Muscle of arm (tissue), 12 donors: ENCODE data around the gene METTL26. TPM values are rescaled to one million over a fixed set of nuclear protein-coding genes. Genes with fewer than 3 reads are reported as not detected.
"Not testable (repeated sequence)": the region's sequence is repeated elsewhere in the genome, so short reads cannot be mapped to it uniquely, and the experiment has no call there.

ENCODE experiments used
- DNase-seq: peaks from one replicate; pipeline ENCODE4 v3.0.0-alpha.2; 2013
- polyA plus RNA-seq, 12 donors: library from polyadenylated mRNA; unstranded; fragments of 120-200 nt; gene quantifications; one replicate each; pipeline ENCODE4 v1.2.1, GENCODE V29; 2013; ENCODE audit not compliant: insufficient read length in 12 of 12

The METTL26 gene
- polyA plus RNA-seq, 12 donors, result 28.9 to 48.1 (median 35.5) TPM; not detected in 1

DNA sequence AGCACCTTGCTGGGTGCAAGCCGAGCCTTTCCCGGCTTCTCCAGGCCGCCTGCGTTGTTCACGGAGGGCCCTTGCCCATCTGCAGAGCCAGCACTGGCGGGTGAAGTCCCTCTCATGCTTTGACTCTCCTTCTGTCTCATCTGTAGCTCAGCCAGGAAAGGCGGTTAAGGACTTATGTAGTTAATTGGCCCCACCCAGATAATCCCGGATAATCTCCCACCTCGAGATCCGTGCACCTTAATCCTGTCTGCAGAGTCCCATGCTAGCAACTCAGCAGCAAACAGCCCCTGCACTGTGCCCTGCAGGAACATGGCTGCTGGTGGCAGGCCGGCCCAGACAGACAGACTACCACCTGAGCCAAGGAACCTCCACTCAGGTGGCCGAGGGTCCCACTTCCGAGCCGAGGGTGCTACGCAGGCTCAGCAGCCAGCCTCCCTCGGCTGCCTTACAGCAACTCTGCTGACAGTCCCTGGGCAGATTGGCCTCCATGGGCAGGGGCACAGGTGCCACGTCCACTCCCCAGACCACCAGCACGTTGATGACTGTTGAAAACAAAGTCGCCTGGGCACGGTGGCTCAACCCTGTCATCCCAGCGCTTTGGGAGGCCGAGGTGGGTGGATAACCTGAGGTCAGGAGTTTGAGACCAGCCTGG, 29.3 kb downstream of the METTL26 start:
- DNase-seq, result no peak

DNA sequence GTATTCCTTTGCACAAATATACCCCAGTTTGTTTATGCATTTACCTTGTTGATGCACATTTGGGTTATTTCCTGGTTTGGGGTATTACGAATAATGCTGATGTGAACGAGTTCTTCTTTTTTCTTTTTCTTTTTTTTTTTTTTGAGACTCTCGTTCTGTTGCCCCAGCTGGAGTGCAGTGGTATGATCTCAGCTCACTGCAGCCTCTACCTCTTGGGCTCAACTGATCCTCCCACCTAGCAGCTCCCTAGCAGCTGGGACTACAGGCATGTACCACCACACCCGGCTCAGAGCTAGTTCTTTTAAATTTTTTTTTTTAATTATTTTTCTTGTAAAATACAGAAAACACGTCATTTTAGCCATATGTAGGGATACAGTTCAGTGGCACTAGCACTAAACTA, 32.2 kb downstream of the METTL26 start:
- no peak for DNase-seq

DNA sequence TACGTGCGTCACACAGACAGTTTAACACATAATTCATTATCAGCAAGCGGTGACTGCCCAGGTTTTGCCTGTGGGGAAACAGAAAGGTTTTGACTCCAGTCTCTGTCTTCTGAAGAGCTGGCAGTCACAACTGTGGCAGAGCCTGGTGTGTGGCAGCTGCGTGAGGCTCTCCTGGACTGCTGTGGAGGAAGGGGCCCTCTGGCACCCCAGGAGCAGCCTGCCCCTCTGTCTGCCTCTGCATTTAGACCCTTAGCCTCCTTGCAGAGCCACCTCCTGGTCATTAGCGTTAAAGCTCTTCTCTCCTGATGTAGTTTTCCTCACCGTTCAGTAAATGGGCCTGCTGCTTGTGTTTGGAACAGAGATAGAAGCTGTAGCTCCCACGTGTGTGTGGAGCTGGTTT, 35.3 kb downstream of the METTL26 start:
- DNase-seq, result no peak

DNA sequence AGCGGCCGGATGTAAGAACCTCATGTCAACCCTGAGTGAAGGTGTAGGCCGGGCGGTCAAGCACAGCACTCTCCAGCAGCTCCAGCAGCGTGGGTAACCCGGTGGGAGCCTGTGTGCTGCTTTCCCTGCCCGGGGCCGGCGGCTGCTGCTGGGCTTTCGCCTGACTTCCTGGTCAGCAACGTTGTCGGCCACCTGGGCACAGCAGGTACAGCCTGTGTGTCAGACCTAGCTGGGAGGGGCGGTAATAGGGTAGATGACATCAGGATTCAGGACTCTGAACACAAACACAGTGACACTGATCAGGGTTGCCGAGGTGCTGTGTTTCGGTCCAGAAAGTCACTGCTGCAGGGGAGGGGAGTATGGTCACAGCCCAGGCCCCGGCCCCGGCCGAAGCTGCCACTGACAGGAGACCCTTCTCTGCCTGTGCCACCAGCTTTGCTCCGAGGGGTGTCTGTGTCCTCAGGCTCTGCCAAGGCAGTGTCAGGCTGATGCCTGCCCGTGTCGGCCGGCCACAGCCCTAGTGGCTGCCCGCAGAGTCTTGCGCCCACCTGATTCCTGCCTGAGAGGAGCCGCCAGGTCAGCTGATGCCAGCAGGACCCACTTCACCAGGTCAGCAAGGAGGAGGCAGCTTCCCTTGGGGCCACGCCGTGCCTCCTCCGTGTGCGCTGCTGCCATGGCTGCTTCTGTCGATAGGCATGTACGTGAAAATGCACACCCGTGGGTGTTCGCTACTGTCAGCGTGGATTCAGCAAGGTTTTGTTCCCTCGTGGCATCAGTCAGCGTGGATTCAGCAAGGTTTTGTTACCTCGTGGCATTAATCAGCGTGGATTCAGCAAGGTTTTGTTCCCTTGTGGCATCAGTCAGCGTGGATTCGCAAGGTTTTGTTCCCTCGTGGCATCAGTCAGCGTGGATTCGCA, 37.0 kb downstream of the METTL26 start:
- DNase-seq, result no peak

DNA sequence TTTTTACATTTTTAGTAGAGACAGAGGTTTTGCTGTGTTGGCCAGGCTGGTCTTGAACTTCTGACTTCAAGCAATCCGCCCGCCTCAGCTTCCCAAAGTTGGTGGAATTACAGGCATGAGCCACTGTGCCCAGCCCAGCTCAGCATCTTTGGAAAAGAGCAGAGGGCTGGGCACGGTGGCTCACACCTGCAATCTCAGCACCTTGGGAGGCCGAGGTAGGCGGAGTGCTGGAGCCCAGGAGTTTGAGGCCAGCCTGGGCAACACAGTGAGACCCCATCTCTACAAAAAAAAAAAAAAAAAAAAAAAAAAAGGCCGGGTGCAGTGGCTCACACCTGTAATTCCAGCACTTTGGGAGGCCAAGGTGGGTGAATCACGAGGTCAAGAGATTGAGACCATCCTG, 38.5 kb downstream of the METTL26 start:
- not testable (repeated sequence) for DNase-seq

DNA sequence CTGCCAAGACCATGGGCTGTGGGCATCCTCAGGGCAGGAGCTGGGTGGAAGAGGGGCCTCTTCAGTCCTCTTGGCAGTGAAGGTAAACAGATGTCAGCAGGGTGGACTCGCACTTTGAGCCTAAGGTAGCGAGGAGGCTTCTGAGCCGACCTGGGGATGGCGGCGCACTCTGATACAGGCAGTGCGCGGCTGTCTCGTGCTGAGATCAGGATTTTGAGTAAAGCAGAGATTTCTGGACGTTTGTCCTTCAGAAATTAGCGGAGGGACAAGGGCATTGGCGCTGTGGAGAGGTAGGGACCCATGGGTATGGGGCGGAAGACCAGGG, 39.4 kb downstream of the METTL26 start:
- DNase-seq, result no peak

DNA sequence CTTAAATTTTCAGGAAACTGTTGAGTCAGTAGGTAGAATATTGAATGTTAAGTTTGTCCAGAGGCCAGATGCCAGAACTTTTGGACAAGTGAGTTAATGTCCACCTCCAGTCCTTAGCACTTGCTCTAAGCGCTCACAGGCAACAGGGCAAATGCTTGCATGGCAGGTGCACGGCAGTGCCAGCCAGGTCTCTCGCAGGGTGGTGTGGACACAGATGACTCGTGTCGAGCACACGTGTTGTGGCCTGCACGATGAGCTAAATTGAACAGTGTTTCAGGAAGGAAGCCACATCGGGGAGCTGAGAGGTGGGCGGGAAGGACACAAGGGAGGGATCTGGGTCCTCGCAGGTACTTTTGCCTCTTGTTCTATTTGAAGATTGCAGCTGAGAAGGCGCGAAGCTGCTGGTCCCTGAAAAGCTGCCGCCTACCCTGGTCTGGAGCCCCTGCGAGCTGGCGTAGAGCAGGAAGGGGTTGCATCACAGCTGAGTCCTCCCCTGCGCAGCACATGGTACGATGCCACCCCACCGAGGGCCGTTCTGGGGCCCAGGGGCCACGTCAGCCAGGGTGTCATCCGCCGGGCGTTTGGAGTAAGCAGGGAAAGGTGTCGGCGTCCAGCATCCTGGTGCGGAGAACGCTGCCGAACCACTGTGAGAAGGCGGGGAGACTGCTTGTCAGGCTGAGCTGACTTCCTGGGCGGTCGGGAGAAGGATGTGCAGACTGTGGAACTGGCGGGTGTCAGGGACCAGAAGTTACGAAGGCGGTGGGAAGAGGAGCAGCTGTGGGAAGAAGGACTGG, 40.0 kb downstream of the METTL26 start:
- no peak for DNase-seq

DNA sequence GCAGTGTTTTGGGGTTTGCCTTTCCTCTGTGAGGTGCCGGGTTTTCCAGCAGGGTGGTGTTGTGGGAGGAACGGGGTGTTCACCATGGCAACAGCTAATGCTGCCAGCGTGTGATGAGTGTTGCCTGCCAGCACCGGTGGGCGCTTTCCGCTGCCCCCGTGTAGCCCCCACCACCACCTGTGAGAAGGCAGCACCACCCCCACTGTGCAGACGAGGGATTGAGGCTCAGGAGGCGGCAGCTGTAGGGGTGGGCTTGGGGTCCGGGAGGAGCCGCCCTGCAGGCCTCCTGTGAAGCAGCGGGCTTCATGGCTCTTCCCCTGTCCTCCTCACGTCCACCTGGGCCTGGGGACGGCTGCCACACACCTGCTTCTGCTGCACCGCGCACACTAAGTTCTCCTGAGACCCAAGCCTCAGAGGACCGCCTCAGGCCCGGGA, 41.0 kb downstream of the METTL26 start:
- no peak for DNase-seq

DNA sequence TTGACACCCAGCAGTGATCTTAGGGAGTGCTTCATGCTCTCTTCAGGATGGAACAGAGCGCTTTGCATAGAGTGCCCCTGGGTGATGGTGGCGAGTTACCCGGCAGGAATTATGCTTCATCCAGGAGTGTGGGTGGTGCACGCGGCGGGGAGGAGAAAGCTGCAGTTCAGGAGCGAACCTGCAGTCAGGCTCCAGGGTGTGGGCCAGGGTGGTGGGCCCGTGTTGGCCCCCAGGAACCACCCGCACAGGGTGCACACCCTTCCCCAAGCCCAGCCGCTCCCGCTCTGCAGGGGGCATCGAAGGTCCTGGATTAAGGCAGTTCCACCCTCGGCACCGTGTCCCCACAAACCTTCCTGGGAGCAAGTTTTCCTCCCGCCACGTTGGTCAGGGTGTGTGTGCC, 42.3 kb downstream of the METTL26 start:
- no peak for DNase-seq

DNA sequence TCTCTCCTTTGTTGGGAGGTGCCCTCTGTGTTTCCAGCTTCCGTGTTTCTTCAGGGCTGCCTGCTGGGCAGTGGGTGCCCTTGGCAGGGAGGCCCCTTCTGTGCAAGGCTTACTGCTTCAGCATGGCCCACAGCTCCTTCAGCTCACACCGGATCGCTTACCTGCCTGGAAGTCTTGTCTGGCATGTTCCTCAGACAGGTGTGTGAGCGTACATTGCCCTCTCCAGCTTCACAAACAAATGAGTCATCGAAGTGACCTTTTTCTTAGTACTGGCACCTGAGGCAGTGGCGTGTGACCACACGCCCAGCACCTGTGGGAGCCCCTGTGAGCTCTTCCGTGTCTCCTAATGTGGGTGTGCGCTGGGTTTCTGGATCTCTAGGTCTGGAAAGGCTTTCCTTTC, 42.7 kb downstream of the METTL26 start:
- DNase-seq, result no peak

DNA sequence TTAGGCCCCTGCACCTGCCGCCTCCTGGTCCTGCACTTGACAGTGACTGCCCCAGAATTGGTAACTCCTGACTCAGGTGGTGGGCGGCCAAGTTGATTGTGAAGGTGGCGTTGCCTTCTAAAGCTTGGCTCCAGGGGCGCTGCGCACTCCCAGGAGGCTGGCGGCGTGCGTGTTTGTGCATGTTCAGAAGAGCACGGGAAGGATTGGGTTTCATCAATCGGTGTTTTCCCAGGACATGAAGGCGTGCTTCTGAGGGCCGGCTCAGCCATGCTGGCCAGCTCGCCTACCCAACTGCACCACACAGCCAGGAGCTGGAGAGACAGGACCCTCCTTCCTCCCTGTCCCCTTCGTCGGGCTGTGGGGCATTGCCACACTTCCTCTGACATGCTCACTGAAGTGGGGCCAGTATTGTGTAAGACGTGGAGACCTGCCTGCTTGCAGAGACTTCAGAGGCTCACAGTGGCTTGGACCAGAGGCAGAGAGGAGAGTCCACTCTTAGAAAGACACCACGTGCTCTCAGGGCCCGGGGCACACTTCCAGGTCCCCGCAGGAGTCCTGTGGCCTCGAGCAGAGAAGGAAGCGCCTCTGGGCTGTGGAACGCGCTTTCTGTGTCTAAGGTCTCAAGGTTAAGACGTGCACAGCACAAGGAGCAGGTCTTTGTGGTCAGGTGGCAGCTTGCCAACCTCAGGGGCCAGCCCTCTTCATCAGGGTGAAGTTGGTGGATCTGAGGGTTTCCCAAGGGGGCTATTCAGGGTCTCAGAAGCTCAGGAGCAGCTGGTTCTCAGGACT, 43.4 kb downstream of the METTL26 start:
- DNase-seq, result no peak

DNA sequence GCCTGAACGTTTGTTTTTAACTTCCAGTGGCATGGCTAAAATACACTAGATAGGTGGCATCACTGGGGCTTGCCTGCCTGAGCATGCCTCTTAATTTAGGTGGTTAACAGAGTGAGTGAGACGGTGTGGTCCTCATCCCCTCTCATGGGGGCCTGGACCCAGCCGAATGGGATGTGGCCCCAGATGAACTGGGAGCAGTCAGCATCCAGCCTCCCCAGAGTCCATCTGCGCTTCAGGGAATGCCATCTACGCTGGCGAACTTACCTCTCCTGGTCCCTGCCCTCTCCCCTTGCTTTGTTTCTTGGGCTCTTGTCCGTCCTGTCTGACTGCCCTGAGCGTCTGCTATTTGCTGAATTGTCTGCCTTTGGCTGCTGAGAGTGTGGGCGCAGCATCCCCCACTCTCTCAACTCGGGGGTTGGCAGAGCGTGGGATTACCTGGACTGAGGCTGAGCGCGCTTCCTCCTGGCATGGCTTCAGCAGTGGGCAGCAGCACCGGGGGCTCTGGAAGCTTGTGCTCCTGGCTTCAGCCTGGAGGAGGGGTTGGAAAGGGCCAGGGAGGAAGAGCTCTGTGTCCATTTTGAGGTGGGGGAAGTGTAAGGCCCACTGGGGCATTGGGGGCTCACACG, 44.1 kb downstream of the METTL26 start:
- DNase-seq, result no peak

DNA sequence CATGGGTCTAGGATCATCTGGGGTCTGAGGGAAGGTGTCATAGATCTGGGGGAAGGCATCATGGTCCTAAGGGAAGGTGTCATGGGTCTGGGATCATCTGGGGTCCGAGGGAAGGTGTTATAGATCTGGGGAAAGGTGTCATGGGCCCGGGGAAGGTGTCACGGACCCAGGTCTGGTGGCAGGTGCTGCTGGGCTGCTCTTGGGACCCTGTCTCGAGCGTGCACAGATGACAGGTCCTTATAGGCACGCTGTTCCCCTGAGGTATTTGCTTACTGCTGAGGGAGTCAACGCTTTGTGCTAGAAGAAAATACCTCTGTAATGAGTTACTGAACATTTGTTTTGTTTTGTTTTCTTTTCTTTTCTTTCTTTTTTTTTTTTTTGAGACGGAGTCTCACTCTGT, 44.9 kb downstream of the METTL26 start:
- no peak for DNase-seq

DNA sequence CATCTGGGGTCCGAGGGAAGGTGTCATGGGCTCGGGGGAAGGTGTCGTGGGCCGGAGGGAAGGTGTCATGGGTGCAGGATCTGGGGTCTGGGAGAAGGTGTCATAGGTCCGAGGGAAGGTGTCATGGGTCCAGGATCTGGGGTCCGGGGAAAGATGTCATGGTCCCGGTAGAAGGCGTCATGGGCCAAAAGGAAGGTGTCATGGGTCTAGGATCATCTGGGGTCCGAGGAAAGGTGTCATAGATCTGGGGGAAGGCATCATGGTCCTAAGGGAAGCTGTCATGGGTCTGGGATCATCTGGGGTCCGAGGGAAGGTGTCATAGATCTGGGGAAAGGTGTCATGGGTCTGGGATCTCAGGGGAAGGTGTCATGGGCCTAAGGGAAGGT, 45.3 kb downstream of the METTL26 start:
- DNase-seq, result no peak

DNA sequence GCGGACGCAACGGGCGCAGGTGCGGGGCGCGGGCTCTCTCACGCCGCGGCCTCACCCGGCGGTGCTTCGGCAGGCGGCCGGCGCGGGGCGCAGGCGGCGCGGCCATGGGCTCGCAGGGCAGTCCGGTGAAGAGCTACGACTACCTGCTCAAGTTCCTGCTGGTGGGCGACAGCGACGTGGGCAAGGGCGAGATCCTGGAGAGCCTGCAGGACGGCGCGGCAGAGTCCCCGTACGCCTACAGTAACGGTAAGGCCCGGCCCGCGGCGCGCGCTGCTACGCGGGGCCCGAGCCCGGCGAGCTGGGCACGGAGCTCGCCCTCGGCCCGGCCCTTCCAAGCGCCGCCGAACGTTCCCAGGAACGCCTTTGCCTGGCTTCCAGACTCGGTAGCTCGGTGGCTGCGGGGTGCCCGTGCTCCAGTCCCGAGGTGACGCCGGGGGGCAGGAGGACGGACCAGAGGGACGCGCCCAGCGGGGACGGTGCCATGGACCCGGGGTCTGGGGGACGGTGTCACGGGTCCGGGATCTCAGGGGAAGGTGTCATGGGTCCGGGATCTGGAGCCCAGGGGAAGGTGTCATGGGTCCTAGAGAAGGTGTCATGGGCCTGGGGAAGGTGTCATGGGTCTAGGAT, 45.8 kb downstream of the METTL26 start:
- no peak for DNase-seq

DNA sequence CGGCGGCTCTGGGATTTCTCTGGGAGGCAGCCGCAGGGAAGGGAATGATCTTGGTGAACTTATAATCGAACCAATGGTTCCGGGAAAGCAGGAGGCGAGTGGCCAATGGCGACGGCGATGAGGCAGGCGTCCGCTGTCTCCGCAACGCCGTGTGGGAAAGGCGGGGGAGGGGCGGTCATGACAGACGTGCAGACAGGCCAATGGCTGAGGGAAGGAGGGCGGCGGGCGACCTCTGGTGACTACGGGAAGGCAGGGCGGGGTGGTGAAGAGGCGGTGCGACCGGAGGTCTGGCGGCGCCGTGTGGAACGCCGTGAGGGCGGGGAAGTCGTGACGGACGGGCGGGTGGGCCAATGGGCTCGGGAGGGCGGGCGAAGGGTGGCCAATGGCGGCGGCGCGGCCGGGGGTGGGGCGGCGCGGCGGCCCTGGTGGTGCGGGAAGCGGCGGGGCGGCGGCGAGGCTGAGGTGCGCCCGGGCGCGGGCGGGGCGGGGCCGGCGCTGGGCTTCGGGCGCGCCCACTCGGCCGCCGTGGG, 46.4 kb downstream of the METTL26 start, which contains the start of gene RAB40C:
Gene RAB40C, plus strand, starts transcription at position 409 of the 530 bp plus-strand sequence. CDS start 226 bp downstream, outside the sequence.
- DNase-seq, result peak; percentile 100

DNA sequence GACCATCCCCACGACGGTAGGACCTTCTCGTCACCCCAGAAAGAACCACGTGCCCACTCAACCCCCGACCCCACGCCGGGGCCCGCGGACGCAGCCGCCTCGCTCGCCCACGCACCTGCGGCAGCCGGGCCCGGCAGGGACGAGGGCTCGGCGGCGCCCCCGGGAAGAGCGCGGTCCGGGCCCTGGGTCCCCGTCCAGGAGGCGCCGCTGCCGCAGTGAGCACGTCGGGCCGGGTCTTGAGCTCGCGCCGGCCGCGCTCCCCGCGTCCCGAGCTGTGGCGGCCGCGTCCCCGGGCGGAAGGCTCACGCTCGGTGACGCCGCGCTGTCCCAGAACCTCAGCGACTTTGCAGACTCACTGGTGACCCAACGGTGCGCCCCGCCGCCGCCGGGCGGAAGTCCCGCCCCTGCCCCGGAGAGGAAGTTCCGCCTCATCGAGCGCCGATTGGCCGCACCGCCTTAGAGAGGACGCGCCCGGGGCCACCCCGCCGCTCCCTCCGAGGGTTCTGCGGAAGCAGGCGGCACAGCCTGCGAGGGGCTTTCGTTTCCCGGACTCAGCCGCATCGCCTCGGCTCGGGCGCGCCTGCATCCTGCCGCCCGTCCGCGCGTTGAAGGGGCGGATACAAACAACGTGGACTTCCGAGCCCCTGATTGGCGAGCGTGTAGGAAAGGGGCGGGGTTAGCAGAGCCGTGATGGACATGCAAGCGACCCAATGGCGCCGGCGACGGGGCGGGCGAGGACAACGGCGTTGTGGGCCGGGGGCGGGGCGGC, 47.0 kb downstream of the METTL26 start:
- peak; percentile 98 for DNase-seq

DNA sequence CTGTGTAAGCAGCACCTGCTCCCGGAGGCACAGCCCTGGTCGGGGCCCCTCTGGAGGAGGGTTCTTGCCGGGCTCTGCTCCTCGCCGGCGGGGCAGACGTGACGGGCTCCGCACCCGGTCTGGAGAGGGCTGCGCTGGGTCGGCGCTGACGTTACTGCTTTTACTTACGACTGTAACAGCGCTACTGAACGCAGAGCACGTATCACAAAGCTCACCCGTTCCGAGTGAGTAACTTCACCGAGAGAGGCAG, 47.5 kb downstream of the METTL26 start:
- DNase-seq, result no peak

DNA sequence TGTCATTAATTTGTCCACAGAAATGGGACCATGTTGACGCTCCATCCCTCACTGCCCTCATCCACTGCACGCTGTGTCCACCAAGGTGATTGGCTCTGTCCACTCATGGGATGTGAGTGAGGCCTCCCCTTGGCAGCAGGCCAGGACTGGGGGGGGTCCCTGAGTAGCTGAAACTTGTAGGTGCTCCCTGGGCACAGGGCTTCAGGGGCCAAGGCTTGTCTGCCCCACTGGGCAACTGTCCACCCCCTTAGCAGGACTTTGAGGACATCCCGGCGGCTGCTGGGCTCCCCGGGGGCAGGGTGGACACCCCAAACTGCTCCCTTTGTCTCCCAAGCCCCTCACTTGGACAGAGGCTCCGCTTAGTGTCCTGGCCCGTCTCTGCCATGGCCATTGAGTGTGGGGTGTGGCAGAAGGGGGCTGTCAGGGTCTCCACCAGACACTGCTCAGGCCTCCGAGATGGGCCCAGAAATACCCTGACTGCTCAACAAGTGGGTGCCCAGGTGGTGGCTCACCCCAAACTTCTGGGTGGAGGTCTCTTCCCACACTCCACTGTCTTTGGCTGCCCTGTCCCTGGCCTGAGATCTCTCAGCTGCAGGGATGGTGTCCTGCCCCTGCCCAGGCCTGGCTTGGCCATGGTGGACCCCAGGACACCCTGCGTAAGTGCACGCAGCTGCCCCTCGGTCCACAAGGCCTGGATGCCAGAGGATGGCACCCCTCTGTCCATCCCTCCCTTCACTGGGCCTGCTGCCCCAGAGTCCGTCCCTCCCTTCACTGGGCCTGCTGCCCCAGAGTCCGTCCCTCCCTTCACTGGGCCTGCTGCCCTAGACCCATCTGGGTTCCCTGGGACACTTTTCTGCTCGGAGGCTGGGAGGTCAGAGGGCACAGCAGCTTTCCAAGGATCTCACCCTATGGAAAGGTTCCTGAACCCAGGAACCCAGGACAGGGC, 49.2 kb downstream of the METTL26 start:
- no peak for DNase-seq
